K562 (cell line): ENCODE results near the gene ACOT7. TPM values are rescaled to one million over a fixed set of nuclear protein-coding genes. Genes with fewer than 3 reads are reported as not detected.

Experiments used
- ATF1 ChIP-seq, 2 experiments: fragments of 450-650 bp in 1 of 2; IDR thresholded peaks; 2 replicates each; pipeline ENCODE4 v1.6.1; 2016; ENCODE audit warnings: missing compliant biosample characterization in 1 of 2, missing genetic modification characterization in 1 of 2
- CBX1 ChIP-seq: sonication (generic); IDR thresholded peaks from 2 replicates; pipeline ENCODE4 v1.6.1; 2016; ENCODE audit warnings: antibody characterized with exemption, low read depth, mild to moderate bottlenecking
- DDX20 ChIP-seq: fragments of 450-650 bp; IDR thresholded peaks from 2 replicates; pipeline ENCODE4 v1.6.1; 2016; ENCODE audit warnings: missing genetic modification characterization, low read depth, mild to moderate bottlenecking, missing compliant biosample characterization, moderate library complexity
- HDAC1 ChIP-seq, 2 experiments: fragments of 450-650 bp; IDR thresholded peaks; 2 replicates each; pipeline ENCODE4 v1.6.1; 2016 to 2017; ENCODE audit warnings: inconsistent platforms in 1 of 2, mild to moderate bottlenecking in 1 of 2, moderate library complexity in 1 of 2
- HSF4 ChIP-seq: fragments of 250-450 bp; sonication (Bioruptor Pico); IDR thresholded peaks from 2 replicates; pipeline ENCODE4 v2.1.2; 2022; ENCODE audit warnings: mild to moderate bottlenecking, moderate library complexity, borderline replicate concordance
- ID3 ChIP-seq, 2 experiments: fragments of 250-450 bp in 1 of 2; fragments of 450-650 bp in 1 of 2; sonication (Bioruptor Pico) in 1 of 2; IDR thresholded peaks; 2 replicates each; pipeline versions ENCODE4 v1.6.1 to v1.8.0; 2016 to 2021; ENCODE audit warnings: mild to moderate bottlenecking in 2 of 2, moderate library complexity in 2 of 2, missing compliant biosample characterization in 1 of 2, missing genetic modification characterization in 1 of 2
- JUND ChIP-seq, 2 experiments: IDR thresholded peaks; 2 replicates in 1 of 2; 3 replicates in 1 of 2; pipeline ENCODE4 v1.6.1; 2011; ENCODE audit warnings: borderline replicate concordance in 2 of 2, low read depth in 2 of 2, low read length in 2 of 2, improper control_type of control experiment in 1 of 2, missing biosample characterization in 1 of 2, missing genetic modification characterization in 1 of 2, missing genetic modification reagents in 1 of 2
- MITF ChIP-seq: IDR thresholded peaks from 2 replicates; pipeline ENCODE4 v1.6.1; 2014; ENCODE audit warnings: antibody characterized with exemption
- MTA2 ChIP-seq: fragments of 450-650 bp; IDR thresholded peaks from 2 replicates; pipeline ENCODE4 v1.6.1; 2016; ENCODE audit warnings: low read depth
- NCOA2 ChIP-seq, 2 experiments: fragments of 450-650 bp; IDR thresholded peaks; 2 replicates each; pipeline ENCODE4 v1.6.1; 2018; ENCODE audit warnings: mild to moderate bottlenecking in 2 of 2, moderate library complexity in 1 of 2; ENCODE audit not compliant: partially characterized antibody in 2 of 2
- PHF8 ChIP-seq: fragments of 200-600 bp; sonication (generic); IDR thresholded peaks from 2 replicates; pipeline ENCODE4 v1.6.1; 2012; ENCODE audit warnings: mixed run types, mild to moderate bottlenecking, inconsistent platforms, low read length, moderate library complexity, borderline replicate concordance
- STAG1 ChIP-seq: sonication (generic); formaldehyde crosslinking; IDR thresholded peaks from 2 replicates; pipeline ENCODE4 v1.5.0; 2020; ENCODE audit warnings: missing genetic modification reagents, borderline replicate concordance
- TAF7 ChIP-seq: fragments of 450-650 bp; IDR thresholded peaks from 2 replicates; pipeline ENCODE4 v1.6.1; 2016; ENCODE audit warnings: missing genetic modification characterization, missing compliant biosample characterization
- ZNF384 ChIP-seq: IDR thresholded peaks from 2 replicates; pipeline ENCODE4 v1.6.1; 2012; ENCODE audit warnings: low read depth, low read length, improper control_type of control experiment
- ZNF76 ChIP-seq: fragments of 250-450 bp; sonication (Bioruptor Pico); IDR thresholded peaks from 2 replicates; pipeline ENCODE4 v1.4.0; 2020; ENCODE audit warnings: mild to moderate bottlenecking, moderate library complexity, borderline replicate concordance
- polyA plus RNA-seq, 8 experiments: library from polyadenylated mRNA; depleted of rRNA in 4 of 8; stranded (reverse) in 5 of 8; unstranded in 3 of 8; fragments of >200 nt; fragmentation: Nextera tagmentation in 2 of 8; fragmentation: Illumina TruSeq in 1 of 8; extraction: Ambion mirVana in 2 of 8; extraction: Trizol in 1 of 8; gene quantifications; 2 replicates each; pipeline versions ENCODE4 v1.2.1 to v1.2.3, GENCODE V29; 2011 to 2014; ENCODE audit warnings: inconsistent platforms in 1 of 8, missing spikeins in 1 of 8
- total RNA-seq, 7 experiments: library from RNA; depleted of rRNA in 6 of 7; stranded (reverse); fragments of >200 nt in 6 of 7; fragmentation: Illumina TruSeq in 2 of 7; extraction: Trizol in 2 of 7; gene quantifications; 2 replicates each; pipeline versions ENCODE4 v1.2.1 to v1.2.3, GENCODE V29; 2011 to 2021; ENCODE audit warnings: low replicate concordance in 1 of 7
- TF ChIP-seq, protein P1 (sequence below): fragments of 250-450 bp; sonication (Bioruptor Pico); IDR thresholded peaks from 2 replicates; pipeline ENCODE4 v1.8.0; 2021; ENCODE audit warnings: moderate library complexity, mild to moderate bottlenecking, inconsistent platforms
- TF ChIP-seq, protein P2 (sequence below), 2 experiments: fragments of 450-650 bp; IDR thresholded peaks; 2 replicates each; pipeline ENCODE4 v1.6.1; 2018; ENCODE audit warnings: mild to moderate bottlenecking in 2 of 2, low read depth in 1 of 2; ENCODE audit not compliant: partially characterized antibody in 2 of 2

The ACOT7 gene
- total and polyA plus RNA-seq, 9 of the 15 experiments (the other 6 are each of a cell fraction or from before 2014, with no cell fraction given) = 7.0 to 92.6 (median 37.2) TPM

DNA sequence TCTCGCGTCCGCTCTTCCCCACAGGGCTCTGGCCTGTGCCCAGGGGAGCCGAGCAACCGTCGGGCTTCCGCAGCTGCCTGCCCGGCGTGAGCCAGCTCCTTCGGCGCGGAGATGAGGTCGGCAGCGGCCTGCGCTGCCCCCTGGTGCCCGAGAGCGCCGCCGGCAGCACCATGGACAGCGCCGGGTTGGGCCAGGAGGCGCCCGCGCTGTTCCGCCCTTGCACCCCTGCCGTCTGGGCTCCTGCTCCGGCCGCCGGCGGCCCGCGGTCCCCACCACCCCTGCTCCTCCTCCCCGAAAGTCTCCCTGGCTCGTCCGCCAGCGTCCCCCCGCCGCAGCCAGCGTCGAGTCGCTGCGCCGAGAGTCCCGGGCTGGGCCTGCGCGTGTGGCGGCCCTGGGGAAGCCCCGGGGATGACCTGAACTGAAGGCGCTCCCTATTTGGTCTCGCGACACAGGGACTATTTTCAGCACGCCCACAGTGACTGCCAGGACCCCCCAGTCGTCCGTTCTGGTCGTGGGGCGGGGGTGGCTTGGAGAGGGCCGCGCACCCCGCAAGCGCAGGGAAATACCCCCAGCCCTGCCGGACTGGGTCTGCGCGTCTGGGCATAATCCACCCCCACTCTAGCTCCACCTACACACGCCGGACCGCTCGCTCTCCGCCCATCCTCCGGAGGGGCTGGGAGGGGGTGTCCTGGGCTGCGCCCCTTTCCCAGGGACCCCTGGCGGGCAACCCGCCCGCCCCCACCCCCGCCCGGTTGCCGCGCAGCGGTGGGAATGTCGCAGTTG lies 148.3 kb downstream of the ACOT7 start (continued):
- TF ChIP-seq, protein P1, sequence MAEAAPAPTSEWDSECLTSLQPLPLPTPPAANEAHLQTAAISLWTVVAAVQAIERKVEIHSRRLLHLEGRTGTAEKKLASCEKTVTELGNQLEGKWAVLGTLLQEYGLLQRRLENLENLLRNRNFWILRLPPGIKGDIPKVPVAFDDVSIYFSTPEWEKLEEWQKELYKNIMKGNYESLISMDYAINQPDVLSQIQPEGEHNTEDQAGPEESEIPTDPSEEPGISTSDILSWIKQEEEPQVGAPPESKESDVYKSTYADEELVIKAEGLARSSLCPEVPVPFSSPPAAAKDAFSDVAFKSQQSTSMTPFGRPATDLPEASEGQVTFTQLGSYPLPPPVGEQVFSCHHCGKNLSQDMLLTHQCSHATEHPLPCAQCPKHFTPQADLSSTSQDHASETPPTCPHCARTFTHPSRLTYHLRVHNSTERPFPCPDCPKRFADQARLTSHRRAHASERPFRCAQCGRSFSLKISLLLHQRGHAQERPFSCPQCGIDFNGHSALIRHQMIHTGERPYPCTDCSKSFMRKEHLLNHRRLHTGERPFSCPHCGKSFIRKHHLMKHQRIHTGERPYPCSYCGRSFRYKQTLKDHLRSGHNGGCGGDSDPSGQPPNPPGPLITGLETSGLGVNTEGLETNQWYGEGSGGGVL (CRISPR knock-in tag) = no peak
- no peak for TF ChIP-seq HSF4 (CRISPR knock-in tag)
- peak; percentile 63 for TF ChIP-seq ATF1 (CRISPR knock-in tag; IDR thresholded peaks at IDR 0.05)
- no peak; the same call in none of the 2 replicates for TF ChIP-seq ATF1 (tag; IDR thresholded peaks at IDR 0.05)
- no peak for TF ChIP-seq MTA2
- peak; percentile 100 for TF ChIP-seq STAG1
- peak; percentile 34; the same call in 1 of the 2 replicates for TF ChIP-seq ZNF384
- no peak for TF ChIP-seq DDX20
- TF ChIP-seq ID3 (CRISPR knock-in tag; IDR thresholded peaks at IDR 0.05) = no peak
- peak; percentile 64; the same call in 1 of the 2 replicates for TF ChIP-seq ID3 (tag; IDR thresholded peaks at IDR 0.05)
- no peak for TF ChIP-seq CBX1
- 0 out of 2 replicates have a peak, but pooled peaks have one; percentile 54 for TF ChIP-seq ZNF76 (CRISPR knock-in tag)
- TF ChIP-seq PHF8 = no peak
- TF ChIP-seq JUND (IDR thresholded peaks at IDR 0.05; ENCODE audit: borderline replicate concordance, low read depth, low read length) = peak; percentile 52
- no peak; the same call in 2 of the 3 replicates for TF ChIP-seq JUND (tag; IDR thresholded peaks at IDR 0.05; ENCODE audit: borderline replicate concordance, low read depth, low read length)
- TF ChIP-seq MITF = no peak
- TF ChIP-seq, protein P2, sequence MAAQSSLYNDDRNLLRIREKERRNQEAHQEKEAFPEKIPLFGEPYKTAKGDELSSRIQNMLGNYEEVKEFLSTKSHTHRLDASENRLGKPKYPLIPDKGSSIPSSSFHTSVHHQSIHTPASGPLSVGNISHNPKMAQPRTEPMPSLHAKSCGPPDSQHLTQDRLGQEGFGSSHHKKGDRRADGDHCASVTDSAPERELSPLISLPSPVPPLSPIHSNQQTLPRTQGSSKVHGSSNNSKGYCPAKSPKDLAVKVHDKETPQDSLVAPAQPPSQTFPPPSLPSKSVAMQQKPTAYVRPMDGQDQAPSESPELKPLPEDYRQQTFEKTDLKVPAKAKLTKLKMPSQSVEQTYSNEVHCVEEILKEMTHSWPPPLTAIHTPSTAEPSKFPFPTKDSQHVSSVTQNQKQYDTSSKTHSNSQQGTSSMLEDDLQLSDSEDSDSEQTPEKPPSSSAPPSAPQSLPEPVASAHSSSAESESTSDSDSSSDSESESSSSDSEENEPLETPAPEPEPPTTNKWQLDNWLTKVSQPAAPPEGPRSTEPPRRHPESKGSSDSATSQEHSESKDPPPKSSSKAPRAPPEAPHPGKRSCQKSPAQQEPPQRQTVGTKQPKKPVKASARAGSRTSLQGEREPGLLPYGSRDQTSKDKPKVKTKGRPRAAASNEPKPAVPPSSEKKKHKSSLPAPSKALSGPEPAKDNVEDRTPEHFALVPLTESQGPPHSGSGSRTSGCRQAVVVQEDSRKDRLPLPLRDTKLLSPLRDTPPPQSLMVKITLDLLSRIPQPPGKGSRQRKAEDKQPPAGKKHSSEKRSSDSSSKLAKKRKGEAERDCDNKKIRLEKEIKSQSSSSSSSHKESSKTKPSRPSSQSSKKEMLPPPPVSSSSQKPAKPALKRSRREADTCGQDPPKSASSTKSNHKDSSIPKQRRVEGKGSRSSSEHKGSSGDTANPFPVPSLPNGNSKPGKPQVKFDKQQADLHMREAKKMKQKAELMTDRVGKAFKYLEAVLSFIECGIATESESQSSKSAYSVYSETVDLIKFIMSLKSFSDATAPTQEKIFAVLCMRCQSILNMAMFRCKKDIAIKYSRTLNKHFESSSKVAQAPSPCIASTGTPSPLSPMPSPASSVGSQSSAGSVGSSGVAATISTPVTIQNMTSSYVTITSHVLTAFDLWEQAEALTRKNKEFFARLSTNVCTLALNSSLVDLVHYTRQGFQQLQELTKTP (IDR thresholded peaks at IDR 0.05; ENCODE audit: low read depth in 1 of 2, partially characterized antibody in 2 of 2) = peak in 1 of 2 experiments; percentile 85
- peak in 1 of 2 experiments; percentile 94; a peak in 2 of 4 replicates for TF ChIP-seq HDAC1 (IDR thresholded peaks at IDR 0.05)
- no peak for TF ChIP-seq NCOA2 (IDR thresholded peaks at IDR 0.05; ENCODE audit: partially characterized antibody in 2 of 2)
- no peak for TF ChIP-seq TAF7 (tag)
